Gastroesophageal sphincter (tissue), 3 donors: ENCODE results near the gene CCL11.

Source experiments
- POLR2A ChIP-seq, 2 donors: fragments of 450-650 bp; IDR thresholded peaks; one replicate each; pipeline ENCODE4 v1.6.1; 2017; ENCODE audit warnings: antibody characterized with exemption in 2 of 2, mild to moderate bottlenecking in 2 of 2, moderate library complexity in 1 of 2
- TF ChIP-seq, protein P1 (sequence below), 4 experiments: fragments of 200-600 bp in 2 of 4; fragments of 450-650 bp in 2 of 4; sonication (generic) in 1 of 4; IDR thresholded peaks; one replicate each; pipeline ENCODE4 v1.5.1; 2017 to 2019; ENCODE audit warnings: antibody characterized with exemption in 4 of 4, mild to moderate bottlenecking in 2 of 4, moderate library complexity in 2 of 4

DNA sequence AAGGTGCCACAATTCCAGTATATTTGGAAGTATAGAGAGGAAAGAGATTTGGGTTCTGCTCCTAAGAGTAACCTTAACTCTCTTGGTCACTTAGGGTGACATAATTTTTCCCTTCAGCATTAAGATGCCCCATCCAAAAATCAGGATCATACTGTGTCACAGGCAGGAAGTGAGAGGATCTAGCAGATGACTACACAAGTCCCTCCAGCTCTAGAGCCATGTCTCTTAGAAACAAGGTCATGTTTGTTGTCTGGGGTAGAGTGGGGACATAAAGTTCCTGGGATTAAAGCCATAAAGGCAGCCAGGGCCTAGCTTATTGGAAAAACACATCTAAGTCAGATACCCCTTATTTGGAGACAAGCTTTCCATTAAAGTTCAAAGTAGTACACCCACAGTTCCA is 36.4 kb downstream of the CCL11 start:
- TF ChIP-seq, protein P1, sequence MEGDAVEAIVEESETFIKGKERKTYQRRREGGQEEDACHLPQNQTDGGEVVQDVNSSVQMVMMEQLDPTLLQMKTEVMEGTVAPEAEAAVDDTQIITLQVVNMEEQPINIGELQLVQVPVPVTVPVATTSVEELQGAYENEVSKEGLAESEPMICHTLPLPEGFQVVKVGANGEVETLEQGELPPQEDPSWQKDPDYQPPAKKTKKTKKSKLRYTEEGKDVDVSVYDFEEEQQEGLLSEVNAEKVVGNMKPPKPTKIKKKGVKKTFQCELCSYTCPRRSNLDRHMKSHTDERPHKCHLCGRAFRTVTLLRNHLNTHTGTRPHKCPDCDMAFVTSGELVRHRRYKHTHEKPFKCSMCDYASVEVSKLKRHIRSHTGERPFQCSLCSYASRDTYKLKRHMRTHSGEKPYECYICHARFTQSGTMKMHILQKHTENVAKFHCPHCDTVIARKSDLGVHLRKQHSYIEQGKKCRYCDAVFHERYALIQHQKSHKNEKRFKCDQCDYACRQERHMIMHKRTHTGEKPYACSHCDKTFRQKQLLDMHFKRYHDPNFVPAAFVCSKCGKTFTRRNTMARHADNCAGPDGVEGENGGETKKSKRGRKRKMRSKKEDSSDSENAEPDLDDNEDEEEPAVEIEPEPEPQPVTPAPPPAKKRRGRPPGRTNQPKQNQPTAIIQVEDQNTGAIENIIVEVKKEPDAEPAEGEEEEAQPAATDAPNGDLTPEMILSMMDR (IDR thresholded peaks at IDR 0.05), result no peak
- TF ChIP-seq POLR2A (IDR thresholded peaks at IDR 0.05), result no peak
